Measurements from ENCODE around the gene ATXN10.

The ATXN10 gene

GRCh38 chr22:45871721-45872120 is 200.1 kb downstream of the ATXN10 start:
- DNase-seq (ENCODE audit: low read depth, low spot score), result no peak
- Histone ChIP-seq H3K9me3 (ENCODE audit: control insufficient read depth, insufficient read depth, low read length) (no peaks in the 10 kb centered on the region), H3K27me3 (ENCODE audit: control insufficient read depth, insufficient read depth, low read length) (peaks cover 31% of the 10 kb centered on the region), H3K4me1 (ENCODE audit: control insufficient read depth, insufficient read depth, low read length) (0 out of 2 replicates have a peak, but pooled peaks cover 2% of the 10 kb centered on the region), H3K4me3 (ENCODE audit: low read length) (no peak overlapping the region), H3K27ac (ENCODE audit: low read length) (no peak overlapping the region), H3K36me3 (ENCODE audit: control insufficient read depth, insufficient read depth, low read length) (no peaks in the 10 kb centered on the region; the same call in 1 of the 2 replicates)
- WGBS (ENCODE audit: insufficient coverage, insufficient read length), result no CpG with 5 or more reads among the region's 6 CpGs

- no peak for DNase-seq (ENCODE audit: low read depth, low spot score)
- WGBS (ENCODE audit: insufficient coverage, insufficient read length), result no CpG with 5 or more reads among the region's 3 CpGs
- peaks cover 21% of the 10 kb centered on the region for H3K27me3 ChIP-seq (ENCODE audit: control insufficient read depth, insufficient read depth, low read length)
- H3K36me3 ChIP-seq (ENCODE audit: control insufficient read depth, insufficient read depth, low read length), result no peaks in the 10 kb centered on the region
- no peak overlapping the region for H3K4me3 ChIP-seq (ENCODE audit: low read length)
- peaks cover 1% of the 10 kb centered on the region; the same call in 1 of the 2 replicates for H3K4me1 ChIP-seq (ENCODE audit: control insufficient read depth, insufficient read depth, low read length)
- H3K9me3 ChIP-seq (ENCODE audit: control insufficient read depth, insufficient read depth, low read length), result no peaks in the 10 kb centered on the region
- no peak overlapping the region for H3K27ac ChIP-seq (ENCODE audit: low read length)
Measured at GRCh38 chr22:45872659-45873263, 201.1 kb downstream of the ATXN10 start.

GRCh38 chr22:45876136-45877035 is 204.8 kb downstream of the ATXN10 start:
- Histone ChIP-seq H3K36me3 (ENCODE audit: control insufficient read depth, insufficient read depth, low read length) (no peaks in the 10 kb centered on the region), H3K9me3 (ENCODE audit: control insufficient read depth, insufficient read depth, low read length) (no peaks in the 10 kb centered on the region), H3K27ac (ENCODE audit: low read length) (no peak overlapping the region), H3K4me1 (ENCODE audit: control insufficient read depth, insufficient read depth, low read length) (peaks cover 9% of the 10 kb centered on the region; the same call in 1 of the 2 replicates), H3K4me3 (ENCODE audit: low read length) (no peak overlapping the region), H3K27me3 (ENCODE audit: control insufficient read depth, insufficient read depth, low read length) (peaks cover 9% of the 10 kb centered on the region; the same call in 1 of the 2 replicates)
- no peak for DNase-seq (ENCODE audit: low read depth, low spot score)
- no CpG with 5 or more reads among the region's 26 CpGs for WGBS (ENCODE audit: insufficient coverage, insufficient read length)

GRCh38 chr22:45877036-45877380 is 205.4 kb downstream of the ATXN10 start:
- no peak for DNase-seq (ENCODE audit: low read depth, low spot score)
- WGBS (ENCODE audit: insufficient coverage, insufficient read length), result no CpG with 5 or more reads among the region's 3 CpGs
- no peaks in the 10 kb centered on the region for H3K9me3 ChIP-seq (ENCODE audit: control insufficient read depth, insufficient read depth, low read length)
- peaks cover 10% of the 10 kb centered on the region; the same call in 1 of the 2 replicates for H3K4me1 ChIP-seq (ENCODE audit: control insufficient read depth, insufficient read depth, low read length)
- no peaks in the 10 kb centered on the region for H3K36me3 ChIP-seq (ENCODE audit: control insufficient read depth, insufficient read depth, low read length)
- no peak overlapping the region for H3K27ac ChIP-seq (ENCODE audit: low read length)
- H3K4me3 ChIP-seq (ENCODE audit: low read length), result no peak overlapping the region
- peaks cover 11% of the 10 kb centered on the region; the same call in 1 of the 2 replicates for H3K27me3 ChIP-seq (ENCODE audit: control insufficient read depth, insufficient read depth, low read length)

DNA sequence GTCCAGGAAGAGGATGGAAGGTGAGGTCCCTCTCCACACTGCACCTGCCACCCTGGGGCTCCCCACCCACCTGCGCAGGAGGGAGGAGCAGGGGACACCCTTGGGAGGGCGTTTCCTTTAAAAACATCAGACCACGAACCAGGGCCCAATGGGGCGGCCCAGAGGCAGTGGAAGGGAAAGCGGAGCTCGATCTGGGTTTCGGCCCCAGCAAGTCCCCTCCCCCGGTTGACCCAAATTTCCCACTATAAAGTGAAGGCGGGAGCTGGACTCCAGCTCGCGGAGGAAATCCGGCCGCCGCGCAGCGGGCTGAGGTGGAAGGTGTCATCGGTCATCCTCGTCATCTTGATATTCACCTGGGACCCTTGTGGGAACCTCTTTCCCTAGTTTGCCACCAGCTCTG is 206.0 kb downstream of the ATXN10 start:
- H3K27ac ChIP-seq (ENCODE audit: low read length), result no peak overlapping the region
- H3K4me1 ChIP-seq (ENCODE audit: control insufficient read depth, insufficient read depth, low read length), result peaks cover 10% of the 10 kb centered on the region; the same call in 1 of the 2 replicates
- H3K36me3 ChIP-seq (ENCODE audit: control insufficient read depth, insufficient read depth, low read length), result no peaks in the 10 kb centered on the region
- H3K27me3 ChIP-seq (ENCODE audit: control insufficient read depth, insufficient read depth, low read length), result peaks cover 11% of the 10 kb centered on the region; the same call in 1 of the 2 replicates
- H3K9me3 ChIP-seq (ENCODE audit: control insufficient read depth, insufficient read depth, low read length), result no peaks in the 10 kb centered on the region
- no peak overlapping the region for H3K4me3 ChIP-seq (ENCODE audit: low read length)
- no CpG with 5 or more reads among the region's 18 CpGs for WGBS (ENCODE audit: insufficient coverage, insufficient read length)
- DNase-seq (ENCODE audit: low read depth, low spot score), result no peak

DNA sequence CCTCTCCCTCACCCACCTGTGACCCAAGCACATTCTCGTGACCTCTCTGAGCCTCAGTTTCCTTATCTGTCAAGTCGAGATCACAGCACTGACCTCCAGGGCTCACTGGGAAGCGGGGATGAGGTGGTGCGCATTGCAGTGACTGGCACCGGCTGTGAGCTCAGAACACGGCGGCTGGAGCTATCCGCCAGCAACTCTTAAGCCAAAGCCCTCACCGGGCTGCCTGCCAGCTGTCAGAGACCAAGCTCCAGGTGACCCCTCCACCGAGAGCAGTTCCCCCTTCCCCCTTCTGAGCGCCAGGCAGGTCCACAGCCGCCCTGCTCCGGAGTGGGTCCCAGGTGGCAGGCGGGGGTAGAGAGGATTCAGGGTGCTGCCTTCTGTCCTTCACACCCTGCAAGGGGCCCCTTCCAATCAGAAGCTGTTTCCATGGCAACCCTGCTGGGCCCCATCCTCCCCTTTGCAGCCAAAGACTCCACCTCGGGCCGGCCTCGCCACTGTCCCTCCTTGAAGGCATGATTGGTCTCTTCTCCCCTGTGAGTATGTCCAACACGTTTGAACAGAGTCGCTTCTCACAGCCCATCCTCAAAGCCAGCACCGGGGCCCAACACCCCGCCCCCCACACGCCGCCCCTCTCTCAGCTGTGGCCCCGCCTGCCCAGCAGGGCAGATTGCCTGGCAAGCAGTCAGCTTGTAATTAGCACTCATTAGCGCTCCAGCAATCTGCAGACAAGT is 206.6 kb downstream of the ATXN10 start:
- no CpG with 5 or more reads among the region's 25 CpGs for WGBS (ENCODE audit: insufficient coverage, insufficient read length)
- H3K27ac ChIP-seq (ENCODE audit: low read length), result no peak overlapping the region
- no peak for DNase-seq (ENCODE audit: low read depth, low spot score)
- no peak overlapping the region for H3K4me3 ChIP-seq (ENCODE audit: low read length)
- H3K9me3 ChIP-seq (ENCODE audit: control insufficient read depth, insufficient read depth, low read length), result no peaks in the 10 kb centered on the region
- peaks cover 10% of the 10 kb centered on the region; the same call in 1 of the 2 replicates for H3K4me1 ChIP-seq (ENCODE audit: control insufficient read depth, insufficient read depth, low read length)
- H3K27me3 ChIP-seq (ENCODE audit: control insufficient read depth, insufficient read depth, low read length), result peaks cover 11% of the 10 kb centered on the region; the same call in 1 of the 2 replicates
- no peaks in the 10 kb centered on the region for H3K36me3 ChIP-seq (ENCODE audit: control insufficient read depth, insufficient read depth, low read length)

- H3K27me3 ChIP-seq (ENCODE audit: control insufficient read depth, insufficient read depth, low read length), result peaks cover 11% of the 10 kb centered on the region; the same call in 1 of the 2 replicates
- H3K36me3 ChIP-seq (ENCODE audit: control insufficient read depth, insufficient read depth, low read length), result no peaks in the 10 kb centered on the region
- H3K9me3 ChIP-seq (ENCODE audit: control insufficient read depth, insufficient read depth, low read length), result no peaks in the 10 kb centered on the region
- H3K4me3 ChIP-seq (ENCODE audit: low read length), result no peak overlapping the region
- no peak for DNase-seq (ENCODE audit: low read depth, low spot score)
- peaks cover 10% of the 10 kb centered on the region; the same call in 1 of the 2 replicates for H3K4me1 ChIP-seq (ENCODE audit: control insufficient read depth, insufficient read depth, low read length)
- no peak overlapping the region for H3K27ac ChIP-seq (ENCODE audit: low read length)
- no CpG with 5 or more reads among the region's 16 CpGs for WGBS (ENCODE audit: insufficient coverage, insufficient read length)
Measured at GRCh38 chr22:45878901-45879551, 207.4 kb downstream of the ATXN10 start.

- peaks cover 11% of the 10 kb centered on the region; the same call in 1 of the 2 replicates for H3K27me3 ChIP-seq (ENCODE audit: control insufficient read depth, insufficient read depth, low read length)
- no peak overlapping the region for H3K27ac ChIP-seq (ENCODE audit: low read length)
- WGBS (ENCODE audit: insufficient coverage, insufficient read length), result no CpG with 5 or more reads among the region's 6 CpGs
- peaks cover 10% of the 10 kb centered on the region; the same call in 1 of the 2 replicates for H3K4me1 ChIP-seq (ENCODE audit: control insufficient read depth, insufficient read depth, low read length)
- no peak overlapping the region for H3K4me3 ChIP-seq (ENCODE audit: low read length)
- H3K36me3 ChIP-seq (ENCODE audit: control insufficient read depth, insufficient read depth, low read length), result no peaks in the 10 kb centered on the region
- no peak for DNase-seq (ENCODE audit: low read depth, low spot score)
- no peaks in the 10 kb centered on the region for H3K9me3 ChIP-seq (ENCODE audit: control insufficient read depth, insufficient read depth, low read length)
Measured at GRCh38 chr22:45879552-45879949, 207.9 kb downstream of the ATXN10 start.

DNA sequence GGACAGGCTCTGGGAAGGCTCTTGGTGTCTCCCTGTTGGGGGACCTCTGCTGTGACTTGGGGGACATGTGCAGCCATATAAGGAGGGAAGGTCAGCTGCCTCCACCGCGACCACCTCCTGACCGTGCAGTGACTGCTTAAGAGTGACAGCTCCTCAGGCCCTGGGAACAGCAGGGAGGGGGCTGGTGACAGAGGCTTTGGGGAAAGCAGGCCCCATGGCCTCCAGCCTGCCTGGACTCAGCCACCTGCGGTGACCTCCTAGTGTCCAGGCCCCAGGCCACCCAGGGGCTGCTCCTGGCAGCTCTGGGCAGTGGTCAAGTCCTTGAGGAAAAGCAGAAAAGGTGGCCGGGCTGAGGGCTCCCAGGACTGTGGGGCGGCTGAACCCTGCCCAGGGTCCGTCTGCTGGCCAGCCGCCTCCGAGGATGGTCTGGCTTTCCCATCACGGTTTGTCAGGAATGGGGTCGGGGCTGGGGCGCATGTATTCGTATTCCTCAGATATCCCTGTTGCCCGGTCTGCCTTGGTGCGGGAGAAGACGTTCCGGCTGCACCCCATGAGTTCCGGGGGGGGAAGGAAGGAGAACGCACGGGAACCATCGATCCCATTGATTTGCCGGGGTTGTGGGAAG is 208.6 kb downstream of the ATXN10 start:
- no peaks in the 10 kb centered on the region for H3K36me3 ChIP-seq (ENCODE audit: control insufficient read depth, insufficient read depth, low read length)
- peaks cover 11% of the 10 kb centered on the region; the same call in 1 of the 2 replicates for H3K27me3 ChIP-seq (ENCODE audit: control insufficient read depth, insufficient read depth, low read length)
- H3K4me1 ChIP-seq (ENCODE audit: control insufficient read depth, insufficient read depth, low read length), result peaks cover 10% of the 10 kb centered on the region; the same call in 1 of the 2 replicates
- no peak overlapping the region for H3K4me3 ChIP-seq (ENCODE audit: low read length)
- no peaks in the 10 kb centered on the region for H3K9me3 ChIP-seq (ENCODE audit: control insufficient read depth, insufficient read depth, low read length)
- no peak for DNase-seq (ENCODE audit: low read depth, low spot score)
- no peak overlapping the region for H3K27ac ChIP-seq (ENCODE audit: low read length)
- no CpG with 5 or more reads among the region's 22 CpGs for WGBS (ENCODE audit: insufficient coverage, insufficient read length)
